Fibroblast of mammary gland (primary cell): ENCODE data around the gene NAA40.

Experiments used
- DNase-seq: peaks from one replicate; pipeline ENCODE4 v3.0.0-alpha.2; 2010; ENCODE audit warnings: low read depth
- H3K4me3 ChIP-seq: 2 replicates; pipeline ENCODE4 v1.5.1; 2011; ENCODE audit warnings: low read depth, mild to moderate bottlenecking, low read length, moderate library complexity; ENCODE audit not compliant: control insufficient read depth
- TF ChIP-seq, protein P1 (sequence below): conservative IDR thresholded peaks from 2 replicates; pipeline ENCODE4 v1.5.1; 2011; ENCODE audit warnings: low read depth, low read length, inconsistent platforms; ENCODE audit not compliant: control insufficient read depth, insufficient read depth

Gene NAA40

DNA sequence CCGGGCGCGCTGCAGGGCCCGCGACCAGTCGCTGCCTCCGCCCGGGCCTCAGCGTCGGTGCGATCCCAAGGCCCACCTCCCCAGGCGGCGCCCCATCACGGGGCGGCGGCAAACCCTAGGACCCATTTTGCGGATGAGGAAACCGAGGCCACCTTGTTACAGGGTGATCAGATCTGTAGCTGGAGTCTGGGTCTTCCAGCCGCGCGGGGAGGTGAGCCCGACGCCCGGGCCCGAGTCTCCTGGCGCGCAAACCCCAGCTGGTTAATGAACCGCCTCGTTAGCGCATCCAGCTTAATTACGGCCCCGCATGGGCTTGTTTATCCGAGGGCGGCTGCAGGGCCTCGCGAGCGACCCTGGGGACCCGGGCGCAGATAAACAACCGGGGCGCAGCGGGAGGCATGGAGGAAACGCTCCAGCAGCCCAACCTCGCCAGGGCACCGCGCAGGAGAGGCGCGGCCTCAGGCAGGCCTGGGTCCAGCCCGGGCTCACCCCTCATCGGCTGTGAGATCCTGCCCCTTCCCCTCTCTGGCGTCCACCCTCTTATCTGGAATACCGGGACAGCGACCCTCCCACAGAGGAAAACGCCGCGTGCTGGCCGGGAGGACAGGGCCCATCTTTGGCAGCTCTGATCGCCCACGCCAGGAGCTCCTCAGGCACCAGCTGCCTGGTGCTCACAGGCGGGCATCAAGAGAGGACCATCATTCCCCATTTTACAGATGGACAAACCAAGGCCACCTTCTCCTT is 62.1 kb downstream of the NAA40 start:
- H3K4me3 ChIP-seq: peak overlapping the region; percentile 12
- TF ChIP-seq, protein P1, sequence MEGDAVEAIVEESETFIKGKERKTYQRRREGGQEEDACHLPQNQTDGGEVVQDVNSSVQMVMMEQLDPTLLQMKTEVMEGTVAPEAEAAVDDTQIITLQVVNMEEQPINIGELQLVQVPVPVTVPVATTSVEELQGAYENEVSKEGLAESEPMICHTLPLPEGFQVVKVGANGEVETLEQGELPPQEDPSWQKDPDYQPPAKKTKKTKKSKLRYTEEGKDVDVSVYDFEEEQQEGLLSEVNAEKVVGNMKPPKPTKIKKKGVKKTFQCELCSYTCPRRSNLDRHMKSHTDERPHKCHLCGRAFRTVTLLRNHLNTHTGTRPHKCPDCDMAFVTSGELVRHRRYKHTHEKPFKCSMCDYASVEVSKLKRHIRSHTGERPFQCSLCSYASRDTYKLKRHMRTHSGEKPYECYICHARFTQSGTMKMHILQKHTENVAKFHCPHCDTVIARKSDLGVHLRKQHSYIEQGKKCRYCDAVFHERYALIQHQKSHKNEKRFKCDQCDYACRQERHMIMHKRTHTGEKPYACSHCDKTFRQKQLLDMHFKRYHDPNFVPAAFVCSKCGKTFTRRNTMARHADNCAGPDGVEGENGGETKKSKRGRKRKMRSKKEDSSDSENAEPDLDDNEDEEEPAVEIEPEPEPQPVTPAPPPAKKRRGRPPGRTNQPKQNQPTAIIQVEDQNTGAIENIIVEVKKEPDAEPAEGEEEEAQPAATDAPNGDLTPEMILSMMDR: no peak
- DNase-seq: no peak

DNA sequence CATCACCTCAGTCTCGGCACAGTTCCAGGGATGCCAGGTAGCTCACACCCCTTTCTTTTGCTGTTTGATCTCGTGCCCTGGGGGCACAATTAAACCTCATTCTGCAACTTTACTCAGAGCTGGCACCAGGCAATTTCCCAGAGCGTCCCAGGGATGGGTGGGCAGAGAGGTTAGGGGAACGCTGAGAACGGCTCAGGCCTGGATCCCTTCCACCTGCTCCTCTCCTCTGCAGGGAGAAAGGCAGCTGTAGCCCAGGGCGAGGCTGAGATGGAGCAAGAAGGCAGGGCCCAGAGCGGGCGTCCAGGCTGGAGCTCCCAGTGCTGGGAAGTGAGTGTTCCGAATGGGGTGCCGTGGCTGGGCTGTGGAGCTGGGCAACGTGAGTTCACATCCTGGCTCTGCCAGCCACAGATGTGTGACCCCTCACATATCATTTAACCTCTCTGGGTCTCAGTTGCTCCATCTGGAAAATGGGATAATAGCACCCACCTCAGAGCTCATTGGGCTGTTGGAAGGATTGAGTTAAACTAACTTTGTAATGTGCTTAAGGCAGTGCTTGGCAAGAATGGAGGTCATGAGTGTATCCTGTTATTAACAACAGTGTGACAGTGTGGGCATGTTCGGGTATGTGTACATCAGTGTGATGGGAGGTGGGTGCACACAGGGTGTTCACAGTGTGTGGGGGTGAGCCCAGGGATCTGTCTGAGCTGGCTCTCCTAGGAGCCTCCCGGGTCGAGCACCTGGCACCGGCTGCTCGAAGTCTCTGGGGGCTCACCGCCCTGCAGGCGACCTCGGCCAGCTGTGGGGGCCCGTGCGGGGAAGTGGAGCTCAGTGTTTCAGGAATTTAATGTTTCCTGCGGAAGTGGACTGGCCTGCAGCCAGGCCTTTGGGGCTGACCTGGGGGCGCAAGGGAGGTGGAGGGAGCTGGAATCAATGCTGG is 63.0 kb downstream of the NAA40 start:
- DNase-seq: no peak
- TF ChIP-seq, protein P1: no peak
- H3K4me3 ChIP-seq: no peak overlapping the region

DNA sequence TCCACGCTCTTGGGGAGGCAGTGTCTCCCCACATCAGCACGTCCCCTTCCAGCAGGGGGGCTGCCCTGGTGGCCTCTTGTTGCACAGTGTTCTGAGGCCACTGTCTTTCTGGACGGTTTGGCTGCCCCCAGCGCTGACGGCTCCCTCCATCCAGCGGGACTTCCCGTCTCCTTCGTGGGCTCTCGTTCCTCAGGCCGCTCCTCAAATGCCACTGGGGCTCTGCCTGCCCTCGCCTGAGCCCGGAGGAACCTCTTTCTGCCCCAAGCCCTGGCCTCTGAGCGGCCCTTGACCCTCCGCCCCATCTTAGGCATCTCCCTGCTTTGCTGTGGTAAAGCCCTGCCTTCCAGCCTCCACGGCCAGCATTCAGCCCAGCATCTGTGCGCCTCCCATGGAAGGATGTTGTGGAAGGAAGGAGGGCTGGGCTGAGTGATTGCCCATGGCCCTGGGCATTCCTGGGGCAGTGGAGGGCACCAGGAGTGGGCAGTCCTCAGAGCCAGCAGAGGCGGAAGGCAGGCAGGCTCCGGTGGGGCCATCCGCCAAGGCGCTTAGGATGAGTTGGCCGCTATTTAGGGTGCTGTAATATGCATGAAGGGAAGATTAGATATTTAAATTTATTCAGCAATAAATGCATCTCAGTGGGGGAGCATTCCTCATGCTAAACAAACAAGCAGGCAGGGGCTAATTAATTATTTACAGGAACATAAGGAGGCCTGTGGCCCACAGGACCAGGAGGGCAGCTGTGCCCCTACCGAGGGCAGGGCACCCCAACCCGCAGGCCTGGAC is 65.2 kb downstream of the NAA40 start:
- TF ChIP-seq, protein P1: no peak
- no peak overlapping the region for H3K4me3 ChIP-seq
- no peak for DNase-seq

DNA sequence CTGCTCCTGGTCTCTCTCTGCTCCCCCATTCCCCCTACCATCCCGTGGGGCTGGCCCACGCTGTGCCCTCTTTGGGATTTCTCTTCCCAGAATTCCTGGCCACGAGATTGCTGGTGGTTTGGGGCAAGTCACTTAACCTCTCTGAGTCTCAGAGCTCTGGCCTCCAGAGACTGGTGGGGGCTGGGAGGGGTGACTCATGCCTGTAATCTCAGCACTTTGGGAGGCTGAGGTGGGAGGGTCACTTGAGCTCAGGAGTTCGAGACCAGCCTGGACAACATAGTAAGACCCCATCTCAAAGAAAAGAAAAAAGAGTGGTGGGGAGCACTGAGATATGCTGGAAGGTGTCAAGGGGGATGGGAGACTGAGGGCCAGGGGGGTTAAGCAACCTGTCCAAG is 65.8 kb downstream of the NAA40 start:
- H3K4me3 ChIP-seq: no peak overlapping the region
- DNase-seq: peak; percentile 17
- TF ChIP-seq, protein P1: no peak

DNA sequence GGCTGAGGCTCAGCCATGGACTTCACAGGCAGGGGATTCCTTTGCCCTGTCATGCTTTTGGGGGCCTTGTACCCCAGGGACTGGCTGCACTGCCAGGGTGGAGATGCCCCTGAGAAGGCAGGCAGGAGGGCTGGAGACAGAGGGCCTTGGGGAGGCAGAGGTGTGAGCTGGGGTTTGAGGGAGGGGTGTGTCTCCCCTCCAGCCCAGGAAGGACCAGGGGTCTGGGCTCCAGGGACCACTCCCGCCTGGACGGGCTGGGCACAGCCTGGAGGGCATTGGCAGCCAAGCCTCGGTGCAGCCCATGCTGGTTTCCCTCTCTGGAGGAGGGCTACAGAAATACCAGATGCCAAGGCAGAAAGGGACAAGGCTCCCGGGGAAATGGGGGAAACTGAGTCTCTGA is 66.9 kb downstream of the NAA40 start:
- TF ChIP-seq, protein P1: no peak
- H3K4me3 ChIP-seq: no peak overlapping the region
- no peak for DNase-seq

DNA sequence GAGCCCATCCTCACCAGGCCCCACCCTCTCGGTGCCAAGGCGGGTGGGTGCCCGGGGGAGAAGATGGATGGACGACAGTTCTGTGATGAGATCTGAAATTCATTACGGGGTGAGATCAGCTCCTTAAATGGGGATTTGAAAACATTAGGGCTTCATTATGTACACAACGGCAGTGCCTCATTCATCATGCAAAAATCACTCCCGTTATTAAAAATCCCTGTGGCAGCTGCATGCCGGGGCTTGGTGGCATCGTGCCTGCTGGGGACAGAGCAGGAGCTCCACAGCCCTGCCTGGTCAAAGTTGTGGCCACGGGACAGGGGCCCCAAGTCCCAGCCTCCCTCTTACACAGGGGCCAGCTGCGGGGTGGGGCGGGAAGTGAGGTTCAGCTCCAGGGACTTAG is 67.6 kb downstream of the NAA40 start:
- TF ChIP-seq, protein P1: no peak
- DNase-seq: no peak
- no peak overlapping the region for H3K4me3 ChIP-seq
